KMS-11 (cell line): ENCODE results near the gene ZNF283.

Experiments
- H2AFZ ChIP-seq: fragments of 200-600 bp; sonication (generic); 2 replicates; pipeline ENCODE4 v1.6.1; 2016; ENCODE audit warnings: antibody characterized with exemption, mixed run types, low read depth
- H3K27ac ChIP-seq: fragments of 200-600 bp; sonication (generic); 2 replicates; pipeline ENCODE4 v1.6.1; 2016; ENCODE audit warnings: mild to moderate bottlenecking, mixed run types
- H3K27me3 ChIP-seq: fragments of 200-600 bp; sonication (generic); 2 replicates; pipeline ENCODE4 v1.6.1; 2017; ENCODE audit warnings: mild to moderate bottlenecking, low read depth, mixed run types, moderate library complexity; ENCODE audit not compliant: insufficient read depth
- H3K36me3 ChIP-seq: fragments of 200-600 bp; sonication (generic); 2 replicates; pipeline ENCODE4 v1.6.1; 2017; ENCODE audit warnings: mild to moderate bottlenecking, mixed run types; ENCODE audit not compliant: insufficient read depth
- H3K4me1 ChIP-seq: fragments of 200-600 bp; sonication (generic); 2 replicates; pipeline ENCODE4 v1.6.1; 2016; ENCODE audit warnings: mild to moderate bottlenecking, low read depth, mixed run types; ENCODE audit not compliant: poor library complexity, severe bottlenecking
- H3K4me2 ChIP-seq: fragments of 200-600 bp; sonication (generic); 2 replicates; pipeline ENCODE4 v1.7.0; 2016; ENCODE audit warnings: mild to moderate bottlenecking, mixed run types
- H3K4me3 ChIP-seq: fragments of 200-600 bp; sonication (generic); IDR thresholded peaks from 2 replicates; pipeline ENCODE4 v1.6.1; 2017; ENCODE audit warnings: low read depth, low read length, mixed read lengths; ENCODE audit not compliant: insufficient read depth
- H3K79me2 ChIP-seq: fragments of 200-600 bp; sonication (generic); 2 replicates; pipeline ENCODE4 v1.6.1; 2016; ENCODE audit warnings: low read depth, mixed run types; ENCODE audit not compliant: insufficient read depth
- H3K9ac ChIP-seq: fragments of 200-600 bp; sonication (generic); 2 replicates; pipeline ENCODE4 v1.6.1; 2016; ENCODE audit warnings: mild to moderate bottlenecking, mixed run types
- H4K20me1 ChIP-seq: fragments of 200-600 bp; sonication (generic); 2 replicates; pipeline ENCODE4 v1.6.1; 2016; ENCODE audit warnings: mild to moderate bottlenecking, mixed run types; ENCODE audit not compliant: insufficient read depth
- TF ChIP-seq, protein P1 (sequence below): fragments of 200-600 bp; sonication (generic); conservative IDR thresholded peaks from 2 replicates; pipeline ENCODE4 v1.6.1; 2017; ENCODE audit warnings: low read depth, mild to moderate bottlenecking, antibody characterized with exemption, low read length, moderate library complexity, mixed read lengths

Gene ZNF283

DNA sequence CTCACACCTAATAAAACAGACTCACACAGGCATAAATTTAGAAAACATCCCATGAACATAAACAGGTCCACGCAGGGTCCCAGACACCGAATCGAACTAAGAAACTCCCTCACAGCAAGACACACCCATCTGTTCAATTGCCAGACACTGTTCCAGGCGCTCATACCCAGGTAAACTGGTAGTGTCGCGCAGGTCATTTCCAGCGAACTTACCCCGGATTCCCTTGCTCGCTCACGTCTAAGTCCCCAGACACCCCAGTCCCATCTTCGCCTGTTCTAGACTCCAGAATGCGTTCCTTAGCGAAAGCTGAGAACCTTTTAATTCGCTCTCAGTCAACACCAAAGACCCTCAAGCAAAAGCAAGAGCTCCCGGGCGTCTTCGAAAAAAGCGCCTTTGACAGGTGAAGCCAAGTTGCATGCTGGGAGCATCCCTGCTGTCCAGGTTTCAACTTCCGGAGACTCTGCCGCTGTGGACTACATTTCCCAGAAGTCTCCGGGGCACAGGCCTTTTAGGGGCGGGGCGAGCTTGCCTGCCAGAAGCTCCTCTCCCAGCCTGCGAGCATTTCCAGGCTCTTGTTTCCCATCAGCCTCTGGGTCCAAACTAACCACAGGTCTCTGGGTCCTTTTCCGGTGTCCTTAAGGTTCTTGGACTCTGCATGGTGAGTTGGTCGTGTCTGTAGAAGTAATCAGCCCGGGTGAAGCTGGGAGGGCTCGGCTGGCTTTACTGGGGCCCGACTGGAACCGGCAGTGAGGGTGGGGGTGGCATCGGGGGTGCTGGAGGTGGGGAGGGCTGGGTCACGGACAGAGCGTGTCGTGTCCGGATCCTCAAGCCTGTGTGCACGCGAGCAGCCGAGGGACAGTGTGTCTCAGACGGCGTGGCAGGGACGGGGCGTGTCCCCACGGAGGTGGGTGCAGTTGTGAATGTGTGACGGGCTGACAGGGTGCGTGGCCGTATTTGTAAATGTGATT is at the start of gene ZNF283:
Gene ZNF283, plus strand, starts transcription at position 535 of the 968 bp plus-strand sequence. CDS start 6,184 bp downstream, outside the sequence.
- Histone ChIP-seq H3K4me2 (no peak within 1 kb of the TSS), H3K4me3 (no peak within 1 kb of the TSS), H2AFZ (no peak within 1 kb of the TSS), H3K27me3 (no peaks in the 10 kb centered on the region), H3K9ac (no peak within 1 kb of the TSS), H3K36me3 (no peaks in the 10 kb centered on the region), H3K27ac (no peak within 1 kb of the TSS), H3K4me1 (no peaks in the 10 kb centered on the region), H3K79me2 (no peaks in the 10 kb centered on the region), H4K20me1 (no peaks in the 10 kb centered on the region)
- TF ChIP-seq, protein P1, sequence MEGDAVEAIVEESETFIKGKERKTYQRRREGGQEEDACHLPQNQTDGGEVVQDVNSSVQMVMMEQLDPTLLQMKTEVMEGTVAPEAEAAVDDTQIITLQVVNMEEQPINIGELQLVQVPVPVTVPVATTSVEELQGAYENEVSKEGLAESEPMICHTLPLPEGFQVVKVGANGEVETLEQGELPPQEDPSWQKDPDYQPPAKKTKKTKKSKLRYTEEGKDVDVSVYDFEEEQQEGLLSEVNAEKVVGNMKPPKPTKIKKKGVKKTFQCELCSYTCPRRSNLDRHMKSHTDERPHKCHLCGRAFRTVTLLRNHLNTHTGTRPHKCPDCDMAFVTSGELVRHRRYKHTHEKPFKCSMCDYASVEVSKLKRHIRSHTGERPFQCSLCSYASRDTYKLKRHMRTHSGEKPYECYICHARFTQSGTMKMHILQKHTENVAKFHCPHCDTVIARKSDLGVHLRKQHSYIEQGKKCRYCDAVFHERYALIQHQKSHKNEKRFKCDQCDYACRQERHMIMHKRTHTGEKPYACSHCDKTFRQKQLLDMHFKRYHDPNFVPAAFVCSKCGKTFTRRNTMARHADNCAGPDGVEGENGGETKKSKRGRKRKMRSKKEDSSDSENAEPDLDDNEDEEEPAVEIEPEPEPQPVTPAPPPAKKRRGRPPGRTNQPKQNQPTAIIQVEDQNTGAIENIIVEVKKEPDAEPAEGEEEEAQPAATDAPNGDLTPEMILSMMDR: no peak

- no peak overlapping the region for H2AFZ ChIP-seq
- TF ChIP-seq, protein P1: no peak
- no peaks in the 10 kb centered on the region for H3K27me3 ChIP-seq
- H3K4me2 ChIP-seq: no peak overlapping the region
- no peaks in the 10 kb centered on the region for H3K4me1 ChIP-seq
- no peaks in the 10 kb centered on the region for H3K36me3 ChIP-seq
- H3K27ac ChIP-seq: no peak overlapping the region
- no peaks in the 10 kb centered on the region for H4K20me1 ChIP-seq
- no peak overlapping the region for H3K9ac ChIP-seq
- H3K4me3 ChIP-seq: no peak overlapping the region
- no peaks in the 10 kb centered on the region for H3K79me2 ChIP-seq
These were observed 48.5 kb upstream of the ZNF283 start for GRCh38 chr19:43778651-43779050.

DNA sequence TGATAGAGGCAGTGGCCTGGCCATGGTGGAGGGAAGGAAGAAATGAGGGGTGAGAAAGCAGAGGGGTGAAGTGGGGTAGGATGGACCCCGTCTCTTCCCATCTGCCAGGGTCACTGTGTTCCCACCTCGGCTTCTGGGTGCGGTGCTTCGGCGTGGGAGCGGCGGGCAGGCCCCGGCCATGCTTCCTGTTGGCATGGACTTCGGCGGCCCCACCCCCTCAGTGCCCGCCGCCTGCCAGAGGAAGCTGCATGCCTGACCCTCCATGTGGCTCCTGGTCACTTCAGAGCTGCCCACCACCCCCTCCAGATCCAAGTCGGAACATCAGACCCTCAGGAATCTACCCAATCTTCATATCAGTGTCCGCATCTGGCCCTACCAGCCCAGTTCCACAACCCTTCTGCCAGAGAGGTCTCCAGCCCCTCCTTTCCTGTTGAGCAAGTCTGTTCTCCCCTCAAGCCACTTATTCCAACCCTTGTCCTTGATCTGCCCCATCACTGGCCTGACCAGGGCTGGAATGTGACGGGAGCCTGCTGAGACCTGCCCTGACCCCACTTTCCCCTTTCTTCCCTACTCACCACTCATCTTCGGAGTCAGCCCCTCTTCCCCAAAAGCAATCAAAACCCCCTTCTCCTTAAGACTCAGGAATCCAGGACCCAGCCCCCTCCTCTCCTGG is 47.8 kb upstream of the ZNF283 start:
- Histone ChIP-seq H2AFZ (no peak overlapping the region), H3K9ac (no peak overlapping the region), H3K27ac (no peak overlapping the region), H3K4me1 (no peaks in the 10 kb centered on the region), H3K4me3 (no peak overlapping the region), H3K36me3 (no peaks in the 10 kb centered on the region), H3K79me2 (no peaks in the 10 kb centered on the region), H3K4me2 (no peak overlapping the region), H3K27me3 (no peaks in the 10 kb centered on the region), H4K20me1 (no peaks in the 10 kb centered on the region)
- TF ChIP-seq, protein P1: no peak

- H3K27ac ChIP-seq: no peak overlapping the region
These were observed 47.3 kb upstream of the ZNF283 start for GRCh38 chr19:43779820-43780219.

More at GRCh38 chr19:43779820-43780219, 47.3 kb upstream of the ZNF283 start:
- H3K4me2 ChIP-seq: no peak overlapping the region
- no peaks in the 10 kb centered on the region for H4K20me1 ChIP-seq
- H3K36me3 ChIP-seq: no peaks in the 10 kb centered on the region
- TF ChIP-seq, protein P1: no peak
- H3K4me1 ChIP-seq: no peaks in the 10 kb centered on the region
- H3K79me2 ChIP-seq: no peaks in the 10 kb centered on the region
- no peak overlapping the region for H2AFZ ChIP-seq
- no peak overlapping the region for H3K4me3 ChIP-seq
- no peaks in the 10 kb centered on the region for H3K27me3 ChIP-seq
- no peak overlapping the region for H3K9ac ChIP-seq
